ENCODE results near the gene KCNE3.

- TF ChIP-seq POLR2A (IDR thresholded peaks at IDR 0.05; ENCODE audit: low read depth, low read length) = no peak
- TF ChIP-seq SPI1 (IDR thresholded peaks at IDR 0.05; ENCODE audit: low read depth, low read length) = no peak
These were observed 6.7 kb downstream of the KCNE3 start for GRCh38 chr11:74460481-74461154.

All from GM12891 (cell line).